Fibroblast of lung (primary cell): ENCODE results near the gene HMSD.

ENCODE experiments used
- EZH2 ChIP-seq: IDR thresholded peaks from 2 replicates; pipeline ENCODE4 v1.5.1; 2012; ENCODE audit warnings: low read length, control low read depth, mild to moderate bottlenecking; ENCODE audit errors: missing control alignments
- TF ChIP-seq, protein P1 (sequence below), 2 donors: IDR thresholded peaks in 1 of 2; conservative IDR thresholded peaks in 1 of 2; 1 replicate in 1 of 2; 2 replicates in 1 of 2; pipeline ENCODE4 v1.5.1; 2011 to 2012; ENCODE audit warnings: low read length in 2 of 2, control low read depth in 1 of 2, inconsistent platforms in 1 of 2, low read depth in 1 of 2, mild to moderate bottlenecking in 1 of 2

DNA sequence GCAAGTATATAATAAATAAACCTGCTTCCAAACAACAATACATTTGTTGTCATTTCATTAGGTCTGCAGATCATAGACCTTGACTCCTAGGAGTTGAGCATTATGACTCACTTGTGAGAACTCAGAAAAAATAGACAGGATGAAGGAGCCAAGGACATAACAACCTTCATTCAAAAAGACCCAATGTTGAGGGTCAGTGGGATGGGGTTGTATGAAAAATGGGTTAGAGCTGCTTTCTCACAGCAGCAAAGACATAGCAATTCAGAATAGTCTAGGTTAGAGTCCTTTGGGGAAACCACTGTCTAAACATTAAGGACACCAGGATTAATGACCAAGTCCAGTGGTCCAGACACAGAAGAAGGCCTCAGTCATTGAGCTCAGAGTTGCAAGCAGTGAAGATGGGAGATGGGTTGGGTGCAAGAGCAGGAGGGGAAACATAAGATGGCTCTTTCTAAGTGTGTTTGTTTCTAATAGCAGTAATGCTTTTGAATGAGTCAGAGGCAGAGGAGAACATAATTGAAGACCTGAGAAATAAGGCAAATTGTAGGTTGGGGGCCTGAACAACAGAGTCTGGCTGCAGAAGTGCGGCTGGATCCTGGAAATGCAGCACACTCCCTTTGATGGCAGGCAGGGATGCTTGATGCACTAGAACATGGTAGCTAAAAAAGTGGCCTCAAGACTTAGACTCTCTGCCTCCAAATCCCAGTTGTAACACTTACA lies 45.1 kb upstream of the HMSD start:
- TF ChIP-seq, protein P1, sequence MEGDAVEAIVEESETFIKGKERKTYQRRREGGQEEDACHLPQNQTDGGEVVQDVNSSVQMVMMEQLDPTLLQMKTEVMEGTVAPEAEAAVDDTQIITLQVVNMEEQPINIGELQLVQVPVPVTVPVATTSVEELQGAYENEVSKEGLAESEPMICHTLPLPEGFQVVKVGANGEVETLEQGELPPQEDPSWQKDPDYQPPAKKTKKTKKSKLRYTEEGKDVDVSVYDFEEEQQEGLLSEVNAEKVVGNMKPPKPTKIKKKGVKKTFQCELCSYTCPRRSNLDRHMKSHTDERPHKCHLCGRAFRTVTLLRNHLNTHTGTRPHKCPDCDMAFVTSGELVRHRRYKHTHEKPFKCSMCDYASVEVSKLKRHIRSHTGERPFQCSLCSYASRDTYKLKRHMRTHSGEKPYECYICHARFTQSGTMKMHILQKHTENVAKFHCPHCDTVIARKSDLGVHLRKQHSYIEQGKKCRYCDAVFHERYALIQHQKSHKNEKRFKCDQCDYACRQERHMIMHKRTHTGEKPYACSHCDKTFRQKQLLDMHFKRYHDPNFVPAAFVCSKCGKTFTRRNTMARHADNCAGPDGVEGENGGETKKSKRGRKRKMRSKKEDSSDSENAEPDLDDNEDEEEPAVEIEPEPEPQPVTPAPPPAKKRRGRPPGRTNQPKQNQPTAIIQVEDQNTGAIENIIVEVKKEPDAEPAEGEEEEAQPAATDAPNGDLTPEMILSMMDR (conservative IDR thresholded peaks at IDR 0.05 in 1 of 2, IDR thresholded peaks at IDR 0.05 in 1 of 2; ENCODE audit: low read depth in 1 of 2, low read length in 2 of 2) = no peak
- TF ChIP-seq EZH2 = no peak
